ENCODE results near the gene AOC1.

DNA sequence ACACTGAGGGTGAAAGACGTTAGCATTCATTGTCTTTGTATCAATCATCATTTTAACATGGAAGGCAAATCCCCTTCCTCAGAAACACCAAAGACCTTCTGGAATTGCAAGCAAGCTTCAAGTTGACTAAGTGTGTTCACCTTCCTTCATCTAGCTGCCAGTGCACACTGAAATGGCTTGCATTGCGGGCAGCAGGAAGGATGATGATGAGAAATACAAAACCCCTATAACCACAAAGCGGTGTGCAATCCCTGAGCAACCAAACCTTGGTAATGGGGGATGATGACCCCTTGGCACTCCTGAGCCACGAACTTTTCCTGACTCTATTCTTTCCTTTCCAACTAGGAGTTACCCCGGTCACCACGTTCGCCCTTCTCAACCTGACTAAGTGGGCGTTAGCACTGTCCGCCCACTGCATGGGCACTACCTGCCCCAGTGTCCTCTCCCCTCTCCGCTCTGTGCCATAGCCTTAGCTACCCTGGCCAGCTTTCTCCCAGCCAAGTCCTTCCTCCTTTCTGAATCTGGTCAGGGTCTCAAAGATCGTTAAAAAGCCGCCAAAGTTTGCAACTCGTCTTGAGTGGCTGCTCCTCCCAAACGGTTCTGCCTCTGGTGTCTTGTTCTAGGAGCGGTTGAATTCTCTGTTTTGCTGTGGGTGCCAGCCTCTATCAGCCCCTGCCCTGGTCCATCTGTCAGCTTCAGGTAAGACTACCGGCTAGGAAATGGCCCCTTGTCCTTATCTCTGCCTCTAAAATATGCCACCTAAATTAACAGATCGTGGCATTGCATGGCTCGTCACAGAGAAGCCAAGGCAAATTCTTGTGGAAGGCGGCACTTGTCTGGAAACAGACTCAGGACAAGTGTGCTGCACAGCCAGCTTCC, 586 bp upstream of the AOC1 start:
- no peak for TF ChIP-seq CTCF (IDR thresholded peaks at IDR 0.05)
- TF ChIP-seq POLR2A (IDR thresholded peaks at IDR 0.05): no peak
